ENCODE data around the gene S100A1. TPM values are rescaled to one million over a fixed set of nuclear protein-coding genes. Genes with fewer than 3 reads are reported as not detected.

The S100A1 gene
- total and polyA plus RNA-seq, 2 of the 13 experiments (the other 11 are each of a cell fraction or from before 2014, with no cell fraction given): 120 to 251 TPM

GRCh38 chr1:153669606-153670005 lies 41.4 kb downstream of the S100A1 start:
- Histone ChIP-seq H3K27me3 (ENCODE audit: control insufficient read depth in 1 of 2, insufficient read depth in 2 of 2, low read length in 2 of 2) (no peaks in the 10 kb centered on the region; a peak in 1 of 5 replicates), H3K27ac (ENCODE audit: extremely low read length, insufficient read depth, low read length) (no peak overlapping the region), H3K36me3 (replicated peaks in 1 of 2; ENCODE audit: control insufficient read depth in 1 of 2, insufficient read depth in 2 of 2, low read length in 2 of 2) (peaks cover 19 to 45% of the 10 kb centered on the region in 2 experiments), H3K79me2 (ENCODE audit: insufficient read depth, low read length) (peaks cover 33% of the 10 kb centered on the region), H3K4me1 (ENCODE audit: insufficient read depth, low read length) (peaks cover 29% of the 10 kb centered on the region), H3K4me2 (ENCODE audit: low read depth, low read length) (peak overlapping the region; percentile 81), H3K4me3 (replicated peaks in 1 of 3; ENCODE audit: insufficient read depth in 1 of 3, low read depth in 2 of 3, low read length in 3 of 3) (peak overlapping the region; percentile 65 to 83 (median 83)), H3K9me3 (ENCODE audit: low read length) (no peaks in the 10 kb centered on the region), H4K20me1 (ENCODE audit: insufficient read depth, low read length) (no peaks in the 10 kb centered on the region), H2AFZ (ENCODE audit: low read length) (no peak overlapping the region), H3K9ac (ENCODE audit: insufficient read depth, low read depth, low read length) (peak overlapping the region; percentile 96)
- intact Hi-C loops (cut with micrococcal nuclease; ENCODE audit: unreplicated experiment) (loop anchor here (5.0 kb wide), 2 partner anchors 37 to 58 kb away; partner anchors contain the start of genes CHTOP and INTS3), in situ Hi-C loops (cut with HindIII; ENCODE audit: extremely low pct_ligation_motif_present, low pct_unique_long_range_greater_than_20kb) (no loop called here)
- no TSS peak for BruUV-seq (replicated peaks)
- TF ChIP-seq BRCA1 (CRISPR knock-in tag; IDR thresholded peaks at IDR 0.05): no peak
- TF ChIP-seq CC2D1A (CRISPR knock-in tag; IDR thresholded peaks at IDR 0.05): no peak
- no peak for TF ChIP-seq KDM4B (CRISPR knock-in tag; IDR thresholded peaks at IDR 0.05)
- no peak for TF ChIP-seq ZNF484 (CRISPR knock-in tag; IDR thresholded peaks at IDR 0.05; ENCODE audit: borderline replicate concordance, low read depth)
- no peak for TF ChIP-seq POGZ (CRISPR knock-in tag; IDR thresholded peaks at IDR 0.05)
- no peak for TF ChIP-seq ZFP41 (CRISPR knock-in tag; IDR thresholded peaks at IDR 0.05; ENCODE audit: borderline replicate concordance)
- TF ChIP-seq ZNF670 (CRISPR knock-in tag; IDR thresholded peaks at IDR 0.05; ENCODE audit: borderline replicate concordance): no peak
- TF ChIP-seq ZFYVE20 (CRISPR knock-in tag; IDR thresholded peaks at IDR 0.05; ENCODE audit: borderline replicate concordance, low read depth): no peak
- TF ChIP-seq ZNF570 (CRISPR knock-in tag; IDR thresholded peaks at IDR 0.05; ENCODE audit: borderline replicate concordance): no peak
- no peak for TF ChIP-seq BHLHE40 (IDR thresholded peaks at IDR 0.05; ENCODE audit: low read length)
- TF ChIP-seq, protein P1, sequence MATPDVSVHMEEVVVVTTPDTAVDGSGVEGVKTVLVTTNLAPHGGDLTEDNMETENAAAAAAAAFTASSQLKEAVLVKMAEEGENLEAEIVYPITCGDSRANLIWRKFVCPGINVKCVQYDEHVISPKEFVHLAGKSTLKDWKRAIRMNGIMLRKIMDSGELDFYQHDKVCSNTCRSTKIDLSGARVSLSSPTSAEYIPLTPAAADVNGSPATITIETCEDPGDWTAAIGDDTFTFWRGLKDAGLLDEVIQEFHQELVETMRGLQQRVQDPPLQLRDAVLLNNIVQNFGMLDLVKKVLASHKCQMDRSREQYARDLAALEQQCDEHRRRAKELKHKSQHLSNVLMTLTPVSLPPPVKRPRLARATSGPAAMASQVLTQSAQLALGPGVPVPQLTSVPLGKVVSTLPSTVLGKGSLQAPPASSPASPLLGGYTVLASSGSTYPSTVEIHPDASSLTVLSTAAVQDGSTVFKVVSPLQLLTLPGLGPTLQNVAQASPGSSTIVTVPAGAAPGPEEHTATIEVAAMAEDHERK (CRISPR knock-in tag; IDR thresholded peaks at IDR 0.05; ENCODE audit: low read depth): no peak
- TF ChIP-seq SALL2 (CRISPR knock-in tag; IDR thresholded peaks at IDR 0.05): no peak
- no peak for TF ChIP-seq DNMT1 (CRISPR knock-in tag; IDR thresholded peaks at IDR 0.05)
- TF ChIP-seq CENPBD1 (CRISPR knock-in tag; IDR thresholded peaks at IDR 0.05; ENCODE audit: borderline replicate concordance, low read depth): no peak
- TF ChIP-seq ZNF572 (CRISPR knock-in tag; IDR thresholded peaks at IDR 0.05): no peak
- TF ChIP-seq NR2F2 (IDR thresholded peaks at IDR 0.05; ENCODE audit: borderline replicate concordance, low read depth): no peak
- TF ChIP-seq ZBTB10 (CRISPR knock-in tag; IDR thresholded peaks at IDR 0.05; ENCODE audit: borderline replicate concordance): no peak
- no peak for TF ChIP-seq TRIM22 (IDR thresholded peaks at IDR 0.05)
- TF ChIP-seq RORA (CRISPR knock-in tag; IDR thresholded peaks at IDR 0.05): no peak
- ATAC-seq (no peak), DNase-seq (ENCODE audit: low spot score) (no peak), FAIRE-seq (no peak)
- POLR2A ChIA-PET: interaction anchor here (1.3 kb wide), 1 partner anchor 36 kb away, joined by 5 read pairs; the partner anchor contains the start of gene CHTOP
- CTCF ChIA-PET (ENCODE audit: low intra/inter-chr PET ratio, low total read pairs): no interaction called here
- WGBS (ENCODE audit: low lambda C conversion rate): 82% methylated on average over 6 of the region's 6 CpGs
